Measurements from ENCODE around the gene CAPN6.

GRCh38 chrX:111265486-111265885, 4.8 kb downstream of the CAPN6 start:
- no peak for TF ChIP-seq OVOL2 (CRISPR knock-in tag; IDR thresholded peaks at IDR 0.05; ENCODE audit: borderline replicate concordance)
- no peak for TF ChIP-seq CTCF (IDR thresholded peaks at IDR 0.05)
- no peak for TF ChIP-seq KAT7 (CRISPR knock-in tag; IDR thresholded peaks at IDR 0.05; ENCODE audit: borderline replicate concordance)
- TF ChIP-seq USF1 (CRISPR knock-in tag; IDR thresholded peaks at IDR 0.05), result no peak
- no peak for TF ChIP-seq TEAD4 (CRISPR knock-in tag; IDR thresholded peaks at IDR 0.05)
- TF ChIP-seq NFYB (CRISPR knock-in tag; conservative IDR thresholded peaks at IDR 0.05; ENCODE audit: low read depth), result no peak

Measured in WTC11 (cell line).